Stomach (tissue), 4 donors: Measurements from ENCODE around the gene BACH1.

Source experiments
- CTCF ChIP-seq, 7 experiments: fragments of 450-650 bp in 4 of 7; fragments of 200-600 bp in 3 of 7; sonication (generic) in 3 of 7; IDR thresholded peaks; one replicate each; pipeline ENCODE4 v1.5.1; 2016 to 2019; ENCODE audit warnings: antibody characterized with exemption in 7 of 7, control low read depth in 2 of 7, mild to moderate bottlenecking in 1 of 7
- POLR2AphosphoS5 ChIP-seq, 3 donors: sonication (generic); formaldehyde crosslinking; IDR thresholded peaks; one replicate each; pipeline ENCODE4 v1.6.1; 2016; ENCODE audit warnings: antibody characterized with exemption in 3 of 3

DNA sequence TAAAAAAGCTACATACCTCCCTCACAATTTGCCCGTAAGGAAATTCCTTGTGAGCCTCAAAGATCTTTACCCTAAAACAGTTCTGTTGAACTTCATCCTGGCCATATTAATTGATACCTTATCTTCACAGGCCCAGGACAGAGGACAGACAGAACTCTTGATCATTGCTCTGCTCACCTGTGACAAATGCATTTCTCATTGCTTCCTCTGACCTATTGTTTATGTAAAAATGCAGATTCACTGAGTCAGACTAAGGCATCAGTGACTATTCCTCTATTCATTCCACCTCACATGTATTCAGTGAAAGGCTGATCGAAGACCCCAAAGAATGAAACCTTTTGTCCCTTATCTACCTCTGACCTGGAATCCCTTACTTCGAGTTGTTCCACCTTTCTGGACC, 61.0 kb downstream of the BACH1 start:
- TF ChIP-seq CTCF (IDR thresholded peaks at IDR 0.05) (no peak), POLR2AphosphoS5 (IDR thresholded peaks at IDR 0.05) (no peak)
